GM18526 (cell line): ENCODE measurements around the gene GRIK3.

ENCODE experiments used
- POLR2A ChIP-seq: IDR thresholded peaks from 3 replicates; pipeline ENCODE4 v1.6.1; 2011; ENCODE audit not compliant: insufficient read length; ENCODE audit errors: extremely low read depth

The GRIK3 gene

DNA sequence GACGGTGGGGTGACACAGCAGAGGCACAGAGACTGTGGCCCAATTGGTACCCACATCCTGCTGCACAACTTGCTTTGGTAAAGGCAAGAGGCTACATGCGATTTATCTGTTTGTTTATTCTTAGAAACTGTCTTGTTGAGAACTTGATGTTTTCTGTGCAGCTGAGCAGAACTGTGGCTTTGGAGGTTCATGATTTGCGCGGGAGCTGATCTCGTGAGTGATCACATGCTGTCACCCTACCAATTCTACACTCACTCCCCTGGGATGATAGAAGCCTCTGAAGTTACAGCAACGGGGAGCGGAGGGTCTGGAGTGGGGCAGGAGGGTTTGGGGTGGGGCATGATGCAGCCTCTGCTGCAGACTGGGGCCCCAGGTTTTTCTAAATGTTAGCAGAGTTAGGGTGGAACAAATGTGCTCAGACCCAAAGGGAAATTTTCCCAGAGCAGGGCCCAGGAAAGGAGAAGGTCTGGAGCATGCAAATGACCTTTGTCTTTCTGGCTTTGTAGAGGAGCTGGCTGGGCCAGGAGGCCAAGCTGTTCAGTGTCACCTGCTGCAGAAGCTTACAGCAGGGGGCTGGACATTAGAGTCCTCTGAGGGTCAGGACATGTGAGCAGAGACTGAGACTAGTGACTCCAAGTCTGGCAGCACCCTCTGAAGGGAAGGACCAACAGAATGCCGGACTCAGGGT lies 83.6 kb downstream of the GRIK3 start:
- no peak for TF ChIP-seq POLR2A

DNA sequence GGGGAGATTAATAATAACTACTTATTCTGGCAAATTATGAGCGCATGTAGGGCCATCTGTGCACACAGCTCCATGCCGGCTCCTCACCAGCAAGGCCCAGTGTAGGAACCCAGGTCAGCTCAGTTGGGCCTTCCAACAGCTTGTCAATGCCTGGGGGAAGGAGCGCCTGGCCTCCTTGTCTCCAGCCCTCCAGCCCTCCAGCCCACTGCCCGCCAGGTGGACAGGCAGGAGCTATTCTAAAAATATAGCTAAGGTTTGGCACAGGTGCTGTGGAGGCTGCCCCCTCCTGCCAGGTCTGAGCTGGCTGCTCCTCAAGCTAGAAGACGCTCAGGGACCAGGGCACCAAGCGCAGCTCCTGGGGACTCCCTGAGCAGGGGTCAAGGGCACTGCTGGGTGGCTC lies 85.7 kb downstream of the GRIK3 start:
- no peak for TF ChIP-seq POLR2A

DNA sequence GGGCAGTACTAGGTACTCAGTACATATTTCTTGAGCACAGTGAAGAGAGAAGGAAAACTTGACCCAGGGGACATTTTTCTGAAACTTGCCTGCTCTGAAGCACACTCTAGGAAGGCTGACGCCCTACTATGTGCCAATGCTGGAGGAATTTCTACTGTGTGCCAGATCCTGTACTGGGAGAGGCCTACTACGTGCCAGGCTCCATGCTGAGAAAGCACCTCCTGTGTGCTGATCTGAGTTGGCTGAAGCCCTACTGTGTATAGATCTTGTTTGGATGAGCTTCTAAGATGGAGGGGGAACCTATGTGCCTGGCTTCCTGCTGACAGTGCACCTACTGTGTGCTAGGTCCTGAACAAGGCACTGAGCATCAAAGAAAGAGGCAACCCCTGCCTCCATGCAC lies 86.2 kb downstream of the GRIK3 start:
- TF ChIP-seq POLR2A: no peak

DNA sequence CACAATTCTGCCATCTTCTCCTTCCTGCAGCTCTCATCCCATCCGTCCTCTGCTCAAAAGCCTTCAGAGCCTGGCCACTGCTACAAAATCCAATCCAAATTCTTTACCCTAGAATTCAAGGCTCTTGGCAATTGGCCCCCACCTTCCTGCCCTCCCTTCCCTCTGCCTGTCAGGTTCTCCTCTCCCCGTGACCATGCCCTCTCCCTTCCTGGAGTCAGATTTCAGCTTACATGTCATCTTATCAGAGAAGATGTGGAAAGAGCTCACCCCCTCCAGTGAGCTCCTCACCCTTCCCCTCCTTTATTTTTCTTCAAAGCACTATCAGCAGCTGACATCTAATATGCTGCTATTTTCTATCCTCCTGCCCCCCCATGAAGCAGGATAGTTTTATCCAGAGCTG lies 86.9 kb downstream of the GRIK3 start:
- TF ChIP-seq POLR2A: no peak

DNA sequence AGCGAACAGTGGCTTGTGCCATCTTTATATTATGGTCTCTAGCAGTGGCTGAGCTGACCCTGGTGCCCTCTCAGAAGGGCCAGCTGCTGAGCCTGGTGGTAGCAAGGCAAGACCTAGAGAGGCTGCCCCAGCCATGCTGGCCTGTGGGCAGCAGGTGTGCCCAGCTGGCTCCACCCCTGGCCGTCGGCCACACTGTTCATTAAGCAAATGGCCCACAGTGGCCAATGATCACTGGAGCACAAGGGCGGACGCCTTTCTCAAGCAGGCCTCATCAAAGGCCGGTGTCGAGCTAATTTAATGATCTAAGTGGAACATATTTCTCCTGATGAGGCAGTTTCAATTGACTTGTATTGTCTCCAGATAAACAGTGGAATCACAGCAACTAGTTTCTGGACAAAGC lies 89.4 kb downstream of the GRIK3 start:
- TF ChIP-seq POLR2A: no peak

DNA sequence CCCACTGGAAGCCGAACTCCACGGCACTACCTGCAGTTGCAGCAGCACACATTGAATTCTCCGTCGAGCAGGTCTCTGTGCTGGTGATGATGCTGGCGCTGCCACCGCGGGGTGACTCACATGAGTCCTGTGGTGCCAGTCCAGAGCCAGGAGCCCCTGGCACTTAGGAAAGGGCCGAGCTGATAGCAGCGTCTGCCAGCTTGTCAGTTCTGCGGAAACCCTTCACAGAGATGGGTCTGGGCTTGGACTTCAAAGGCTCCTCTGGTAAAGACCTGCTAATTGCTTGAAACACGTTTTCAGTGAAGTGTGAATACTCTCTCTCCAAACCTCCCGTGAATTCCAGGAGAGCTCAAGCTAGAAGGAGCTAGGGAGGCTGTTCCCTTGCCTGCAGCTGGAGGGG lies 92.2 kb downstream of the GRIK3 start:
- no peak for TF ChIP-seq POLR2A

DNA sequence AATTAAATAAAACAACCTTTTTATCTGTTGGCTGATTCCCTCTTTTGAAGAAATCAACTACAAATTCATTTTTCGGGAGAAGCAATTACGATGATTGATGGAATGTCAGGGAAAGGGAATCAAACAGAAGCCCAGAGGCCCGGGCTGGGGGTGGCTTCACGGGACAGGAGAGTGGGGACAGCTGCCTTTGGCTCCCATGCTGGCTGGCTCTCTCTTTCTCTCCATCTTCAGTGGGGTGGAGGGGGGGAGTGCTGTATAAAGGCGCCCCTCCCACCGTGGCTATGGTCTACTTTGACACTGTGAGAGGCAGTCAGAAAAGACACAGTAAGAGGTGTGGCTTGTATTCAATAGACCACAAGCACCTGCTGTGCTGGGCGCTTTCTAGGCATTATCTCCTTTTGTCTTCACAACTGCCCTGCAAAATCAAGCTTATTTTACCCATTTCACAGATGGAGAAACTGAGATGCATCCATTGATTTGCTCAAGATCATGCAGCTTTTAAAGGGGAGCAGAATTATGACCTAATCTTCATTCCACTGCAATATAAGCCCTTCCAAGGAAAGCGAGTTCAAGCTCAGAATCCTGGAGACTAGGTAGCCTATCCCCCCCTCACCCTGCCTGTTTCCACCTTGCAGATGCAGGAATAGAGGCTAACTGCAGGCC lies 92.9 kb downstream of the GRIK3 start:
- TF ChIP-seq POLR2A: no peak

DNA sequence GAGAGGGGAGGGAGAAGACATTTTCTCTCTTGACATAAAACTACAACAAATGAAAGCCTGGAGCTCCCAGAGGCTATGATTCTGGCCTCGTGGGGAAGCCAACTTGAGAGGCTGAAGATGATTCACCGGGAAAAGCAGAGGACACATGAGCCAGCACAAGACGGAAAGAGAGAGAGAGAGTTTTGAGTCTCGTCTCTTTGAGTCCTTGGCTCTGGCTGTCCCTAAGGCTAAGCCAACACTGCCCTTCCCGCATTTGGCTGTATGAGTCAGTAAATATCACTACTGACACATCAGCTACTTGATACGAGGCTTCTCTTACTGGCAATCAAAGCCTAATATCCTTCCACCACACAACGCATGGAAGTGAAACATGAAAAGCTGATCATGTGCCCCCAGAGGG lies 95.5 kb downstream of the GRIK3 start:
- TF ChIP-seq POLR2A: no peak

DNA sequence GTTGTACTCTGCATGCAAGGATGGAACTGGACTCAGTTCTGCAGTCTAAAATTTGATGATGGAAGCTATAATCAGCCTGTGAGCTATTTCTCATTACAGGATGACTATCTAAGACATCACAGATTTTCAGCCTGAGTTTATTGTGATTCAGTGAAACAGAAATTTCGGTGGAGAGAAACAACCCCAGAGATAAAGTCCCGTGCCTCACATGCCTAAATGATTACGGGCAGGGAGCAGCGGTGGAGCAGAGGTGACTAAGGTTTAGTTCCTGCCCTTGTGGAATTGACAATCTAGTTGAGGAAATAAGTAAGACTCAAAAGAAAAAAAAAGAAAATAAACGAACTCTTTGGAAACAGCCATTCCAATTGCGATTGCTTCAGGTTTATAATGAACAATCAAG lies 96.9 kb downstream of the GRIK3 start:
- TF ChIP-seq POLR2A: no peak

DNA sequence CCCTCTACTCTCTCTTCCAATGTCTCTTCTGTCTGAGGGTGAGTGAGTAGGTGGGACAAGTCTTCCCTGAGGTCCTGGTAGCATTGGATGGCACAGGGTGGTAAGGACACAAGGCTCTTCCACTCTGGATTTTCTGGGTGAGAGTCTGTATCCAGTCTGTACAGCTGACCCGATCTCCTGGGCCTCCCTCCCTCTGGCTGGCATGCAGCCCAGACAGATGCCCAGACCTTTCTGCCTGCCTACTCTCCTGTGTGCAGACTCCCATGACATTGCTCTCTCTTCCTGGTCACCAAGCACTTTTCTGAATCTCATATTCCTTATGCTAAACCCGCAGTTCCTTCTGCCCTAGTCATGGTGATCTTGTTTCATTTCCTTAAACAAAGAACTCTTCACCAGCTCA lies 100.3 kb downstream of the GRIK3 start:
- no peak for TF ChIP-seq POLR2A

DNA sequence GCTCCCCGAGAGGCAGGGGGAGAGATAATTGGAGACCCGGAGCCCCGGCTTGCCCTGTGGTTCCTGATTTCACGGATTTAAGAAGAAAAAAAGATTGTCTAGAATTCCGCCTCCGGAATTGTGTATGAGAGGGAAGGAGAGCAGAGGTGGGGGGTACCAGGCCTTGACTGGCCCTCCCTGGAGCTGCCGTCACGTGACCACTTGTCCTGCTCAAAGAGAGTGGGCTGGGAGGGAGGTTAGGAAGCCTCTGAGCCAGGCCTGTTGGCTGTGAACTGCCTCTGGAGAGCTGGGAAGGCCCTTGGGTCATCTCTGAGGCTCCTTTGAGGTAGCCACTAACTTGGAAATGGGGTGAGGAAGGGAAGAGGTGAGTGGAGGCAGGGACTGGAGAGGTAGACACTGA lies 106.5 kb downstream of the GRIK3 start:
- no peak for TF ChIP-seq POLR2A

DNA sequence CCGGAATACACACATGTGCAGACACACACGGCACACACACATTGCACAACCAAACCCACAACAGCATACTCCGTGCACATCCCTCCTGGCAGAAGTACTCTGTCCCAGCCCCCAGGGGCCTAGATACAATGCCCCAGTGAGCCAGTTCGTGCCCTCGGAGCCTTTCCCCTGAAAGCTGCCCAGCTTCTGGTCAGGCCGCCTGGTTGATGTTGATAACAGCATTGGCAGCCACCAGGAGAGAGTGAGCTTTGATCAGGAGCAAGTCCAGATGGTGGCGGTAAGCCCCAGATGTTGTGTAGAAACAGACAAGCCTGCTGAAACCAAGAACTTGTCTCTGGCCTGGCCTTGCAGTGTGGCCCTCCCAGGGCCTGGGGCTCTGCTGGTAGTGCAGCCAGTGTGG lies 109.1 kb downstream of the GRIK3 start:
- no peak for TF ChIP-seq POLR2A

DNA sequence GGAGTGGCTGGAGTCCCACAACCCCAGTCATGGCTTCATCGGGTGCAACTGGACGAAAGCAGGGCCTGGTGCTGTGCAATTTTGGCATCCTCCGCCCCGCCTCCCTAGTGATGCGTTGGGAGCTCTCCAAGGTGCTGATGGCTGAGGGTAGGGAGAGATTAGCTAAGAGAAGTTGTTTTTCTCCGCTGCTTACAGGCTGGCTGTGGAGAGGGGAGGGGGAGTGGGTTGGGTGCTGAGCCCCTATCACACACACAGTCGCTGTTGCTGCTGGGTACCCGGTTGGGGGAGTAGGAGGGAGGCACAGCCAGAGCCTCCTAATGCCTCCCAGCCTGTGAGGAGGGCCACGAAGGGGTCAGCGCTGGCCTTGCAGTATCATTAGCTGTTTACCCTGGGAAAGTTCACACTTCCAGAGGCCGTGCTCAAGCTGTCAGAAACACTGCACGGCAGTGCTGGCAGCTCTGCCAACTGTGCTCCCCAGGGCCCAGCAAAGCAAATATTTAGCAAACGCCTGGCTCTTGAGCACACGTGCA lies 110.0 kb downstream of the GRIK3 start:
- no peak for TF ChIP-seq POLR2A

DNA sequence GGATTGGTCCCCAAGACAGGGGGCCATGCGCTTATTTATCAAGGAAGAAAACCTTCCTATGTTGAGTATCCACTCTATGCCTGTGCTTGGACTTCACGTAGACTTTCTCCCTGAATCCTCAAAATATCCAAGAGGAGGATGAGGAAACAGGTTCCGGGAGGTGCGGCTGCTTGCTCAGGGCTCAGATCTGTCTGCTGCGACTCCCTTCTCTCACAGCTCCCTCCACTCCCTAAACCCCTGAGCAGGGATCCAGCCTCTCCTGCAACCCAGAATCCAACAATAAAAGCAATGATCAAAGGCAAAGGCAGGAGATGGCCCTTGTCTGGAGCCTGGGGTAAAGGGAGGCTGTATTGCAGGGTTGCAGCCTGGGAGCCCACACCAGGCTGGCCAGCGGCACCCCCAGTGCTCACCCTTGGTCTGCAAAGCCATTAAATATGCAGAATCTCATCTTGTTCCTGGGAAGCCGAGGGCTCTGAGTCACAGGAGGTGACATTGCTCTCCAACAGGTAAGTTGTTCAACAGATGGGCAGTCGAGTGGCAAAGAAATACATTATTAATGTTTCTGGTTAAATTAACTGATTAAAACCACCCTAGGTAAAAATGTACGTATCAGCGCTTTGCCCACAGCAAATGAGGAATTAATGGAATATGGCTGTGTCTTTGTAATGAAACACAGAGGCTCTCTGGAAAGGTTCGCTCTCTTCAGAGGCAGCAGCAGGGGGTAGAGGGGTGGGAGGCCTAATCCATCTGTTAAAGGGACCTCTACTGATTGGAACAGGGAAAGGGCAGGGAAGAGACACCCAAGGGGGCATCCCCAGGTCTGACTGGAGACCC lies 111.5 kb downstream of the GRIK3 start:
- no peak for TF ChIP-seq POLR2A

DNA sequence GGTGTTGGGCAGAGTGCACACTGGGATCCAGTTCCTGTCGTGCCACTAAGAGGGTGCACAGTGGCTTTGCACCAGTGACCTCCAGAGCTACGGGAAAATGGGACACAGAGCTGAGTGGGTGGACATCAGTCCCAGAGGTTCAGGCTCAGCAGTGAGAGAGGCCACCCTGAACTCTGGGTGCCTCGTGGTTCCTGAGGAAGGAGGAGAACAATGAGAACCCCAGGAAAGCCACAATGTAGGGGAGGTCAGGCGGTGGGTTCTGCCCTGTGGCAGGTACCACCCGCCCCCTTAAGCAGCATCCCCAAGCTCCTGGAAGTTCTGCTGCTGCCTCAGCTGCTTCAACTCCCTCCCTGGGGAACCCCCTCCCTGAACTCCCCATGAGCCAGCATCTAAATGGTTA lies 112.2 kb downstream of the GRIK3 start:
- TF ChIP-seq POLR2A: no peak
